Measurements from ENCODE around the gene GLP2R. TPM values are rescaled to one million over a fixed set of nuclear protein-coding genes. Genes with fewer than 3 reads are reported as not detected.

Gene GLP2R
- total RNA-seq, 1 experiment from 2014 or later: not detected

- H3K4me3 ChIP-seq (ENCODE audit: insufficient read depth, low read depth, low read length): no peak overlapping the region
- H3K36me3 ChIP-seq (replicated peaks; ENCODE audit: control insufficient read depth, insufficient read depth, low read length): no peaks in the 10 kb centered on the region
- DNase-seq: no peak
- no peaks in the 10 kb centered on the region for H3K27me3 ChIP-seq (ENCODE audit: control insufficient read depth, insufficient read depth, low read length)
These were observed 29.3 kb downstream of the GLP2R start for GRCh38 chr17:9855036-9855435.

- no peak for DNase-seq
- Histone ChIP-seq H3K4me3 (ENCODE audit: insufficient read depth, low read depth, low read length) (no peak overlapping the region), H3K36me3 (replicated peaks; ENCODE audit: control insufficient read depth, insufficient read depth, low read length) (no peaks in the 10 kb centered on the region), H3K27me3 (ENCODE audit: control insufficient read depth, insufficient read depth, low read length) (no peaks in the 10 kb centered on the region)
These were observed 34.1 kb downstream of the GLP2R start for GRCh38 chr17:9859781-9860180.

GRCh38 chr17:9860851-9861250 is 35.1 kb downstream of the GLP2R start:
- no peaks in the 10 kb centered on the region for H3K36me3 ChIP-seq (replicated peaks; ENCODE audit: control insufficient read depth, insufficient read depth, low read length)
- H3K27me3 ChIP-seq (ENCODE audit: control insufficient read depth, insufficient read depth, low read length): no peaks in the 10 kb centered on the region
- no peak overlapping the region for H3K4me3 ChIP-seq (ENCODE audit: insufficient read depth, low read depth, low read length)
- DNase-seq: no peak

GRCh38 chr17:9862220-9862619 is 36.5 kb downstream of the GLP2R start:
- no peak for DNase-seq
- H3K4me3 ChIP-seq (ENCODE audit: insufficient read depth, low read depth, low read length): no peak overlapping the region
- no peaks in the 10 kb centered on the region for H3K27me3 ChIP-seq (ENCODE audit: control insufficient read depth, insufficient read depth, low read length)
- no peaks in the 10 kb centered on the region for H3K36me3 ChIP-seq (replicated peaks; ENCODE audit: control insufficient read depth, insufficient read depth, low read length)

GRCh38 chr17:9862949-9863348 is 37.2 kb downstream of the GLP2R start:
- Histone ChIP-seq H3K36me3 (replicated peaks; ENCODE audit: control insufficient read depth, insufficient read depth, low read length) (no peaks in the 10 kb centered on the region), H3K4me3 (ENCODE audit: insufficient read depth, low read depth, low read length) (no peak overlapping the region), H3K27me3 (ENCODE audit: control insufficient read depth, insufficient read depth, low read length) (no peaks in the 10 kb centered on the region)
- no peak for DNase-seq

GRCh38 chr17:9865586-9865985 is 39.9 kb downstream of the GLP2R start:
- Histone ChIP-seq H3K4me3 (ENCODE audit: insufficient read depth, low read depth, low read length) (no peak overlapping the region), H3K27me3 (ENCODE audit: control insufficient read depth, insufficient read depth, low read length) (no peaks in the 10 kb centered on the region), H3K36me3 (replicated peaks; ENCODE audit: control insufficient read depth, insufficient read depth, low read length) (no peaks in the 10 kb centered on the region)
- no peak for DNase-seq

- DNase-seq: no peak
- H3K36me3 ChIP-seq (replicated peaks; ENCODE audit: control insufficient read depth, insufficient read depth, low read length): no peaks in the 10 kb centered on the region
- H3K4me3 ChIP-seq (ENCODE audit: insufficient read depth, low read depth, low read length): no peak overlapping the region
- no peaks in the 10 kb centered on the region for H3K27me3 ChIP-seq (ENCODE audit: control insufficient read depth, insufficient read depth, low read length)
These were observed 42.8 kb downstream of the GLP2R start for GRCh38 chr17:9868552-9868951.

GRCh38 chr17:9872852-9873251 is 47.1 kb downstream of the GLP2R start:
- H3K4me3 ChIP-seq (ENCODE audit: insufficient read depth, low read depth, low read length): no peak overlapping the region
- no peaks in the 10 kb centered on the region for H3K27me3 ChIP-seq (ENCODE audit: control insufficient read depth, insufficient read depth, low read length)
- H3K36me3 ChIP-seq (replicated peaks; ENCODE audit: control insufficient read depth, insufficient read depth, low read length): no peaks in the 10 kb centered on the region
- DNase-seq: no peak

- Histone ChIP-seq H3K36me3 (replicated peaks; ENCODE audit: control insufficient read depth, insufficient read depth, low read length) (no peaks in the 10 kb centered on the region), H3K4me3 (ENCODE audit: insufficient read depth, low read depth, low read length) (no peak overlapping the region), H3K27me3 (ENCODE audit: control insufficient read depth, insufficient read depth, low read length) (no peaks in the 10 kb centered on the region)
- peak; percentile 64 for DNase-seq
These were observed 49.0 kb downstream of the GLP2R start for GRCh38 chr17:9874722-9875121.

- no peaks in the 10 kb centered on the region for H3K27me3 ChIP-seq (ENCODE audit: control insufficient read depth, insufficient read depth, low read length)
- no peaks in the 10 kb centered on the region for H3K36me3 ChIP-seq (replicated peaks; ENCODE audit: control insufficient read depth, insufficient read depth, low read length)
- H3K4me3 ChIP-seq (ENCODE audit: insufficient read depth, low read depth, low read length): no peak overlapping the region
- DNase-seq: peak; percentile 67
These were observed 49.7 kb downstream of the GLP2R start for GRCh38 chr17:9875441-9875840.

- H3K4me3 ChIP-seq (ENCODE audit: insufficient read depth, low read depth, low read length): no peak overlapping the region
- H3K27me3 ChIP-seq (ENCODE audit: control insufficient read depth, insufficient read depth, low read length): no peaks in the 10 kb centered on the region
- no peak for DNase-seq
- H3K36me3 ChIP-seq (replicated peaks; ENCODE audit: control insufficient read depth, insufficient read depth, low read length): no peaks in the 10 kb centered on the region
These were observed 52.6 kb downstream of the GLP2R start for GRCh38 chr17:9878356-9878755.

GRCh38 chr17:9878786-9879525 is 53.2 kb downstream of the GLP2R start:
- Histone ChIP-seq H3K36me3 (replicated peaks; ENCODE audit: control insufficient read depth, insufficient read depth, low read length) (no peaks in the 10 kb centered on the region), H3K27me3 (ENCODE audit: control insufficient read depth, insufficient read depth, low read length) (no peaks in the 10 kb centered on the region), H3K4me3 (ENCODE audit: insufficient read depth, low read depth, low read length) (no peak overlapping the region)
- no peak for DNase-seq

GRCh38 chr17:9880582-9880999 is 54.9 kb downstream of the GLP2R start:
- H3K27me3 ChIP-seq (ENCODE audit: control insufficient read depth, insufficient read depth, low read length): no peaks in the 10 kb centered on the region
- DNase-seq: no peak
- no peaks in the 10 kb centered on the region for H3K36me3 ChIP-seq (replicated peaks; ENCODE audit: control insufficient read depth, insufficient read depth, low read length)
- no peak overlapping the region for H3K4me3 ChIP-seq (ENCODE audit: insufficient read depth, low read depth, low read length)

GRCh38 chr17:9883451-9883850 is 57.7 kb downstream of the GLP2R start:
- H3K36me3 ChIP-seq (replicated peaks; ENCODE audit: control insufficient read depth, insufficient read depth, low read length): no peaks in the 10 kb centered on the region
- H3K27me3 ChIP-seq (ENCODE audit: control insufficient read depth, insufficient read depth, low read length): no peaks in the 10 kb centered on the region
- DNase-seq: no peak
- no peak overlapping the region for H3K4me3 ChIP-seq (ENCODE audit: insufficient read depth, low read depth, low read length)

- no peak for DNase-seq
These were observed 60.6 kb downstream of the GLP2R start for GRCh38 chr17:9886141-9886930.

More at GRCh38 chr17:9886141-9886930, 60.6 kb downstream of the GLP2R start:
- H3K27me3 ChIP-seq (ENCODE audit: control insufficient read depth, insufficient read depth, low read length): no peaks in the 10 kb centered on the region
- no peaks in the 10 kb centered on the region for H3K36me3 ChIP-seq (replicated peaks; ENCODE audit: control insufficient read depth, insufficient read depth, low read length)
- no peak overlapping the region for H3K4me3 ChIP-seq (ENCODE audit: insufficient read depth, low read depth, low read length)
